Activated naive CD4-positive, alpha-beta T cell treated with anti-CD3 and anti-CD28 coated beads, Interleukin-2, amount 10 ng/mL, durations not matched to agents 7 days and 5 days (primary cell): Measurements from ENCODE around the gene KIF21A.
A peak's percentile ranks its signal among the peaks of the same experiment; 100 is the strongest.

ENCODE experiments used
- CTCF ChIA-PET: fragments of 350-600 bp; sonication (Branson Sonifier 250); formaldehyde crosslinking; loops from one replicate; lab custom pipeline; 2021; ENCODE audit warnings: antibody characterized with exemption; lab: Charles Lee
- DNase-seq: peaks from one replicate; pipeline ENCODE4 v3.0.0-alpha.2; 2020
- H3K27ac Mint-ChIP-seq: one replicate; pipeline ENCODE4 v1.8.0; 2021; ENCODE audit warnings: mild to moderate bottlenecking, moderate library complexity, mixed read lengths
- H3K27me3 Mint-ChIP-seq: one replicate; pipeline ENCODE4 v1.8.0; 2021; ENCODE audit warnings: mild to moderate bottlenecking, mixed read lengths
- H3K36me3 Mint-ChIP-seq: one replicate; pipeline ENCODE4 v1.8.0; 2021; ENCODE audit warnings: mixed read lengths
- H3K4me1 Mint-ChIP-seq: one replicate; pipeline ENCODE4 v1.8.0; 2021; ENCODE audit warnings: mixed read lengths
- H3K4me3 Mint-ChIP-seq: one replicate; pipeline ENCODE4 v1.8.0; 2021; ENCODE audit warnings: mild to moderate bottlenecking, moderate library complexity, mixed read lengths
- H3K9me3 Mint-ChIP-seq: one replicate; pipeline ENCODE4 v1.8.0; 2021; ENCODE audit warnings: mixed read lengths

KIF21A gene

DNA sequence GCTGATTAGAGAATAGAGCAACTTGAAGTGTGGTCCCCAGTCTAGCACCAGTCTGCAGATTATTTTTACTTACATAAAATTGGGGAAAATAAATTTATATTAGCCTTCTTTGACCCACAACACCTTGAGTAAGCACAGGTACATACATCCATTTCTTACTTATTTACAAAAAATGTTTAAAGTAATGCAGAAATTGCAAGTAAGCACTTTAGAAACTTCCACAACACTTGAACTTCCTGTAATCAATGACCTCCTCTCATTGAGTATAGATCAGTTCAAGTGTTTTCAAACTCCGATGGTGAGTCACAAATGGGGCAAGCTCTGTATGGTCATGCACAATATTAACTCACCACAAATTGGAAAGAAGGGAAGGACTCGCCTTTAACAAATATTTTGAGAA lies 83.3 kb downstream of the KIF21A start:
- Mint-ChIP-seq H3K9me3 (no peaks in the 10 kb centered on the region), H3K27ac (no peak overlapping the region), H3K27me3 (no peaks in the 10 kb centered on the region), H3K4me3 (no peak overlapping the region), H3K4me1 (peaks cover 3% of the 10 kb centered on the region), H3K36me3 (peaks cover 20% of the 10 kb centered on the region)
- no peak for DNase-seq
- CTCF ChIA-PET, result interaction anchor here (1.0 kb wide), 1 partner anchor 13 kb away, joined by 3 read pairs; no protein-coding TSS in a partner anchor

DNA sequence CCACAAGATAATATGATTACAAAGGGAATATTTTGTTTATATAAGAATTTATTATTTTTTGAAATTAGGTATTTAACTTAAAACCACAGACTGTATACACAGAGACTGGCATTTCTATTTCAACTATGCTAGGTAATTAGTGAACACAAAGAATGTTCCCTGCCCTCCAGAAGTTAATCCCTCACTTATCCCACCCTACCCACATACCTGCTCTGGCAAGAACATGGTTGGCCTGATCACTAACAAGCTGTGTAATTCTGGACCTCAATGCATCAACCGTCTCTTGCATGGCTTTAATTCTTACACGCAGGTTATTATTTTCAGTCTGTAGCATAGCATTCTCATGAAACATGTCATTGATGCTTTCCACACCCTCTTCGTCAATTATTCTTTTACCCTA lies 85.9 kb downstream of the KIF21A start:
- H3K9me3 Mint-ChIP-seq, result no peaks in the 10 kb centered on the region
- no peaks in the 10 kb centered on the region for H3K27me3 Mint-ChIP-seq
- H3K4me1 Mint-ChIP-seq, result peaks cover 3% of the 10 kb centered on the region
- CTCF ChIA-PET, result no interaction called here
- no peak overlapping the region for H3K27ac Mint-ChIP-seq
- no peak for DNase-seq
- no peak overlapping the region for H3K4me3 Mint-ChIP-seq
- peaks cover 16% of the 10 kb centered on the region for H3K36me3 Mint-ChIP-seq

DNA sequence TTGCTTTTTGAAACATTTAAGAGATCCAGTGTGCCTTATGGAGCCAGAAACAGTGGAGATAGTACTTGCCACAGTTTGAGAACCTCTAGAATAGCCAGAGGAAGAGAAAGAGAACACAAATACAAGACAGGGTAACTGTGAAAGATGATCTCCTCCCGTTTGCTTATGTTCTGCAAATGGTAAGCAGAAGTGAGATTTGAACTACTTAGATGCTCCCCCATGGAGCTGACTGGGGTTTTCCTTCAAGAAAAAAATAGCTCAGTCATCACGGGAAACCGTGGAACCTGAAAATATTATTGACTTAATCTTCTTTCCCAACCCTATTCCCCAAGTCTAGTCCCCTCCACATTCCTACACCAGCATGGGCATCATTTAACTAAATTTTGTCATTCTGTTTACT lies 87.1 kb downstream of the KIF21A start:
- Mint-ChIP-seq H3K4me3 (no peak overlapping the region), H3K27ac (no peak overlapping the region), H3K36me3 (peaks cover 10% of the 10 kb centered on the region), H3K4me1 (peaks cover 3% of the 10 kb centered on the region), H3K27me3 (no peaks in the 10 kb centered on the region), H3K9me3 (no peaks in the 10 kb centered on the region)
- CTCF ChIA-PET, result interaction anchor here (0.8 kb wide), 1 partner anchor 336 kb away, joined by 3 read pairs; no protein-coding TSS in a partner anchor
- no peak for DNase-seq

DNA sequence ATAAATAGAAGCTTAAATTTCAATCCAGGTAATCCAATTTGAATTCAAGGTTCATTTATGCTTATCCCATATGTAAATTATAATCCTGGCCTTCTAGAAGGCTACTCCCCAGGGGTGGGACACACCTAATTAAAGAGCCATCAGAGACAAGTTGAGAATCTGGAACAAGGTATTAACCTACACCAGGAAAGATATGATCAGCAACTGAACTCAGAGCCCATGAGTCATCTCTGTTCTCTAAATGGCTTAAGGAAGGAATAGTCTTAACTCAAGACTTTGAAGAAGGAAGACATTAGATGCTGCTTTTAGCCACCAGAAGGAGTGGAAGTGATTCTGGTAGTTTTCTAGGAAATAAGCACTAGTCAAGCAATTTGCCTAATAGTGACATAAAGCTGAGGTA lies 88.0 kb downstream of the KIF21A start:
- no peaks in the 10 kb centered on the region for H3K9me3 Mint-ChIP-seq
- DNase-seq, result no peak
- CTCF ChIA-PET, result interaction anchor here (0.8 kb wide), 1 partner anchor 337 kb away, joined by 3 read pairs; no protein-coding TSS in a partner anchor

DNA sequence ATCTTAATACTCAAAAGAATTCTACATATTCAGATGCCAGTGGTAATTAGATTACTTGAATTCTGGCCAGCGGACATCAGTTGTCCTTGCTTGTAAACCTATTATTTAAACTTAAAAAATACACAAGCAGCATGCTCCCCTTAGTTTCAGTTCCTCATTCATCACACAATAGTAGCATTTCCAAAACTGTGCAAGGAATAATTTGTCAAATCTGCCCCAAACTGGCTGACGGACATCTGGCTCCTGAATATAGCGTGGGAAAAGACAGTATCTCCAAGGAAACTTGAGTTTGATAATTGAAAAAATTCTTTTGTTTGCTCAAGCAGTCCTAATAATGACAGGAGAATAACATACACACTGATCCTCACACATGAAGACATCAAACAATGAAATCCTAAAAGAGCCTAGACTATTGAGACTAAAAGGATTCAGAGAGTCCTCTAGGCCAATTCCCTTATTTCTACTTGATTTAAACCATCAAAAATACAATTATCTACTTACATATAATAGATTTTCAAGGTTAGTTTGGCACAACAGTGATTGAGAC lies 90.4 kb downstream of the KIF21A start:
- H3K4me3 Mint-ChIP-seq, result no peak overlapping the region
- no peak overlapping the region for H3K27ac Mint-ChIP-seq
- CTCF ChIA-PET, result interaction anchor here (0.6 kb wide), 1 partner anchor 756 kb away, joined by 3 read pairs; no protein-coding TSS in a partner anchor
- peaks cover 16% of the 10 kb centered on the region for H3K36me3 Mint-ChIP-seq
- H3K27me3 Mint-ChIP-seq, result no peaks in the 10 kb centered on the region
- no peaks in the 10 kb centered on the region for H3K9me3 Mint-ChIP-seq
- H3K4me1 Mint-ChIP-seq, result peaks cover 3% of the 10 kb centered on the region
- no peak for DNase-seq

More for the DNA sequence above, 88.0 kb downstream of the KIF21A start:
- H3K4me1 Mint-ChIP-seq, result peaks cover 3% of the 10 kb centered on the region
- peak overlapping the region; percentile 17 for H3K27ac Mint-ChIP-seq
- H3K4me3 Mint-ChIP-seq, result no peak overlapping the region
- peaks cover 10% of the 10 kb centered on the region for H3K36me3 Mint-ChIP-seq
- H3K27me3 Mint-ChIP-seq, result no peaks in the 10 kb centered on the region

DNA sequence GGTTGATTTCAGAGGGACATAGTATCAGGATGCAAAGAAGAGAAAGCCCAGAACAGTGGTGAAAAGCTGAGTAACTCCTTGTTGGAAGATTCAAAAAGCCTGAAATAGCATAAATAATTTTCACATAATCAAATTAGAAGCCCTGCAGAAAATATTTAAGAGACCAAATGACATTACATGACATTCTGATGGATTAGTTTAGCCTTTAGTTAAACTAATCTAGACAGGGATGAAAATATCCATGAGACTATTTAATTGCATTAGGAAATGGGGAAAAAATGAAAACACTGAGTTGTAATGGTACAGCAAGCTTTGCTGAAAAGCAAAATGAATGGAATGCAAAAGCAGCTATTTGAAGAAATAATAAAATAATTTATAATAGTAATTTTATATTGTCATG lies 91.8 kb downstream of the KIF21A start:
- no peak overlapping the region for H3K27ac Mint-ChIP-seq
- no peak for DNase-seq
- peaks cover 16% of the 10 kb centered on the region for H3K36me3 Mint-ChIP-seq
- no peaks in the 10 kb centered on the region for H3K9me3 Mint-ChIP-seq
- no peaks in the 10 kb centered on the region for H3K27me3 Mint-ChIP-seq
- CTCF ChIA-PET, result no interaction called here
- H3K4me3 Mint-ChIP-seq, result no peak overlapping the region
- peaks cover 3% of the 10 kb centered on the region for H3K4me1 Mint-ChIP-seq

DNA sequence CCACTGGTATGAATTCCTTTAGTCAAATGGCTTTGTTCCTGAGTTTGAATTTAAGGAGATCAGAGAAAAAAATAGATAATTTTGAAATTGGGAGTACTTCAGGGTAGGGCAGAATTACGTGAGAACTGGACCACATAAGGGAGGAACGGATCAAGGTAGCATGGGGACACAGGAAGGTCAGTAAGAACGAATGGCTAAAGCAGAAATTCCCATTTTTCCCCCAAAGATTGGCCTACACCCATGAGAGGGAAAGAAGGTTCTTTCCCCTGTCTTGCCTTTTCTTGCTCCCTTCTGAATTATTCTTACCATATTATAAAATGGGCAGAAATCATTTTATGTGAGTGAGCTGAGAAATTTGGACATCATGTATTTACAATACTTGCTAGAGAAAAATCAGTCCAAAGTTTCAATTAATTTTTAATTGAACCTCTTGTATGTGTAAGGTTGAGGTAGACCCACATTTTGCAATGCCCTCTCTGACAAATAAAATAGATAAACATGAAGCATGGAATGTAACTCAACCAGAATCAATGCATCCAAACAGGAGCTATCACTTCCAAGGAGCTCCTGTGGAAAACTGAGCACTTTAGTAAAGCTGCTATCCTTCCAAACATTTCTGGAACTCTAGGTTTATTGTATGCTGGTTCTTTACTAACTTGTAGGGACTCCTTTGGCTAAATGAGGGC lies 93.8 kb downstream of the KIF21A start:
- H3K36me3 Mint-ChIP-seq, result peaks cover 7% of the 10 kb centered on the region
- CTCF ChIA-PET, result no interaction called here
- H3K27ac Mint-ChIP-seq, result no peak overlapping the region
- H3K4me3 Mint-ChIP-seq, result no peak overlapping the region
- DNase-seq, result no peak
- H3K4me1 Mint-ChIP-seq, result no peaks in the 10 kb centered on the region
- H3K27me3 Mint-ChIP-seq, result no peaks in the 10 kb centered on the region
- no peaks in the 10 kb centered on the region for H3K9me3 Mint-ChIP-seq

DNA sequence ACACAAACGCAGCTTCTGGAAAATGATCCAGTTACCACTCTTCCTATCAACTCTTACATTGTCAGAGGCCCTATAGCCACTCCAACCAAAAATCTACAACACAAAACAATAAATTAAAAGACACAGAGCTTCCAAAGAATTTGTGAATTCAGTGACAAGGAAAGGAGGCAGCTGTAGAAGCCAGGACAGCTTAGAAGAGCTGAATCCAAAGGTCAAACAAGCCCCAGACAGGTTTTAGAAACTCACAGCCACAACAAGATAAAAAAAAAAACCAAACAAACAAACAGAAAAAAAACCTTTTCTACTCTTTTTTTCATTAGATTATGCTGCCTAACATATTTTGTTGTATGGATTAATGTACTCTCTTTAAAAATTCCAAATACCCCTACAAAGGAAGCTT lies 94.4 kb downstream of the KIF21A start:
- H3K27ac Mint-ChIP-seq, result no peak overlapping the region
- peaks cover 7% of the 10 kb centered on the region for H3K36me3 Mint-ChIP-seq
- no peaks in the 10 kb centered on the region for H3K9me3 Mint-ChIP-seq
- H3K4me3 Mint-ChIP-seq, result no peak overlapping the region
- H3K27me3 Mint-ChIP-seq, result no peaks in the 10 kb centered on the region
- no peaks in the 10 kb centered on the region for H3K4me1 Mint-ChIP-seq
- no peak for DNase-seq
- CTCF ChIA-PET, result no interaction called here

DNA sequence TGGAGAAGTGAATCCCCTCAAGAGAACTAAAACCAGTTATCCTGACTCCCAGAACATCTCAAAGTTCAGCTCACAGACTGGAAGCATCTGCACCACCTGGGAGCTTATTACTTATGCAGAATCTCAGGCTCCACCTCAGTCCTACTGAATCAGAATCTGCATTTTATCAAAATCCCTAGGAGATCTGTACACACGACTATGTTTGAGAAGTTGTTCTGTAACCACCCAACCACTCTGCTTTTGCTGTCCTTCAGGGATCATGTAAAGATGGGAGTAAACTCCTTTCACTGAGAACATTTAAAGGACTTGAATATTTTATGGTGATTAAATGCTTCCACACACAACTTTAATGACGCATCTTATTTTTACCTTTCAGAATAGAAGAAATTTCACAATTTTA lies 98.0 kb downstream of the KIF21A start:
- no peak for DNase-seq
- Mint-ChIP-seq H3K36me3 (peaks cover 12% of the 10 kb centered on the region), H3K27ac (peak overlapping the region; percentile 7), H3K4me1 (no peaks in the 10 kb centered on the region), H3K27me3 (no peaks in the 10 kb centered on the region), H3K9me3 (no peaks in the 10 kb centered on the region), H3K4me3 (no peak overlapping the region)
- CTCF ChIA-PET, result no interaction called here

DNA sequence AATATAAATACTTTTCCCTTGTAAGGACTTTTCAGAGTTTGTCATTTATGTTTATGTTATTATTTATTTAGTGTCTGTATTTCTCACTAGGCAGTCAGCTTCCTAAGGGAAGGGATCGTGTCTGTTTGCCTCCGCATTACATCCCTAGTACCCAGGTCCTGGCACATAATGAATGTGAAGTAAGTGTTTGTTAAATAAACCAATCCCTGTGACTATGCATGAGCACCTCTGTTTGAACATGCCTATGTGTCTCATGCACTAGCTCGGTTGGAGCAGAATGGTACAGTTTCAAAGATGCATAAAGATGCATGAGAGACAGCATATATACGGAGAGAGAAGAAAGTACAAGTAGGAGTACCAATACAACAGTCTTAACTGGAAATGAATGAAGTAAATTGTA lies 99.3 kb downstream of the KIF21A start:
- H3K9me3 Mint-ChIP-seq, result no peaks in the 10 kb centered on the region
- DNase-seq, result no peak
- CTCF ChIA-PET, result no interaction called here
- H3K4me1 Mint-ChIP-seq, result no peaks in the 10 kb centered on the region
- H3K36me3 Mint-ChIP-seq, result peaks cover 11% of the 10 kb centered on the region
- H3K4me3 Mint-ChIP-seq, result no peak overlapping the region
- H3K27ac Mint-ChIP-seq, result no peak overlapping the region
- H3K27me3 Mint-ChIP-seq, result no peaks in the 10 kb centered on the region

DNA sequence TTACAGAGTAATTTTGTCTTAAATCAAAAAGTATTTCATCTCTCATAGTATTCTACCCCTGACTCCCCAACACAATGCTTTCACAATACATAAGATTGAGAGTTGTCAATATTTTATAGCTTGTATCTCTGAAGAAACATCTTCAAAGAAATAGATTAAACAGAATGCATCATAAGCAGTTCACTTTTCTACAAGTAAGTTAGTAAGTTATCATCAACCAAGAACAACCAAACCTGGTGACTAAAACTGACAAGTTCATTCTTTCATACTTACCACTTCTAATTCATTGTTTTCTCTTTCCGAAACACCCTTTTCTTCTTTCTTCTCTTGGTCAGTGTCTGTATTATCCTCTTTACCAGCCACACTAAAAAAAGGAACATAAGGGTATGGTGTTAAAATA lies 101.2 kb downstream of the KIF21A start:
- CTCF ChIA-PET, result interaction anchor here (0.6 kb wide), 1 partner anchor 143 kb away, joined by 3 read pairs; no protein-coding TSS in a partner anchor
- no peaks in the 10 kb centered on the region for H3K27me3 Mint-ChIP-seq
- no peak for DNase-seq
- H3K9me3 Mint-ChIP-seq, result no peaks in the 10 kb centered on the region
- no peaks in the 10 kb centered on the region for H3K4me1 Mint-ChIP-seq
- H3K27ac Mint-ChIP-seq, result no peak overlapping the region
- H3K36me3 Mint-ChIP-seq, result peaks cover 7% of the 10 kb centered on the region
- no peak overlapping the region for H3K4me3 Mint-ChIP-seq

DNA sequence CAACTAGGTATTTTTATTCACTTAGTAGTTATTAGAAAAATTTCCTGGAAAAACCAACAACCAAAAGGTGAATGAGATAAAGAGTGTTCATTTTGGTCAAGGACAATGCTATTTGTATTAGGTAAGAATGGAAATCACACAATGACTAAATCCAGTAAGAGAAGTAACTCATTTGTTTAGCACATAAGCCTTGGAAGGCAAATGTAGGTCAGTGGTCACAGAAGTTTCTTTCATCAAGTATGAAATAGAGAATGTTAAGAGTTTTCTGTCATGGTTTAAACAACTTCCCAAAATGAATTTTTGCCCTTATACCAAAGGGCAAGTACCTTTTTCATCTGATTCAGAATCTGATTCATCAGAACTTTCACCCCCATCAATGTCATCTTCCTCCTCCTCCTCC lies 101.7 kb downstream of the KIF21A start:
- CTCF ChIA-PET, result interaction anchor here (0.6 kb wide), 1 partner anchor 143 kb away, joined by 3 read pairs; no protein-coding TSS in a partner anchor
- H3K27ac Mint-ChIP-seq, result no peak overlapping the region

DNA sequence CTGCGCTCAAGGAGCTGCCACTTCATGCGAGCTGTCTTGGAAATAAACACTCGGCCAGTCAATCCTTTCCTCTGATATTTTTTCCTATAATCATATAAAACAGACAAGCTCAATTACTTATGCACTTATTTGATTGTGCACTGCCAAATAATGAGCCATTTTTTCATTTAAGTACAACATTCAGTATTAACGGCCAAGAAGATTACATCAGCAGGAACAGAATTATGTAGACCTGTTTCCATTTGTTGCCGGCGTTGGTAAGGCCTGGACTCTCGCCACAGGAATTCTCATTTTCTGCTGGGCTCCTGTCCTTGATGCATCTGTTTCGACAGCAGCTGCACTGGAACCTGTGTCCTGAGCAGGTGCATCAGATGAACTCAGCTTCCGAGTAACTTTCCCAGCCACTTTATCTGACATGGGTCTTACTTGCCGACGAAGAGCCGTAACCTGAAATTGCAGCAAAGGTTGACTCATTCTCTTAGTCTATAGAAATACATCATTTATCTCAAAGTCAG lies 110.2 kb downstream of the KIF21A start:
- CTCF ChIA-PET, result interaction anchor here (0.7 to 0.8 kb wide), 2 partner anchors 28 to 67 kb away, joined by 3 to 4 read pairs; no protein-coding TSS in a partner anchor
- Mint-ChIP-seq H3K4me3 (no peak overlapping the region), H3K27ac (no peak overlapping the region), H3K36me3 (peaks cover 26% of the 10 kb centered on the region), H3K9me3 (no peaks in the 10 kb centered on the region), H3K27me3 (no peaks in the 10 kb centered on the region), H3K4me1 (peaks cover 14% of the 10 kb centered on the region)
- no peak for DNase-seq

More for the DNA sequence above, 101.7 kb downstream of the KIF21A start:
- DNase-seq, result no peak
- Mint-ChIP-seq H3K4me3 (no peak overlapping the region), H3K4me1 (no peaks in the 10 kb centered on the region), H3K9me3 (no peaks in the 10 kb centered on the region), H3K27me3 (no peaks in the 10 kb centered on the region), H3K36me3 (peaks cover 7% of the 10 kb centered on the region)

DNA sequence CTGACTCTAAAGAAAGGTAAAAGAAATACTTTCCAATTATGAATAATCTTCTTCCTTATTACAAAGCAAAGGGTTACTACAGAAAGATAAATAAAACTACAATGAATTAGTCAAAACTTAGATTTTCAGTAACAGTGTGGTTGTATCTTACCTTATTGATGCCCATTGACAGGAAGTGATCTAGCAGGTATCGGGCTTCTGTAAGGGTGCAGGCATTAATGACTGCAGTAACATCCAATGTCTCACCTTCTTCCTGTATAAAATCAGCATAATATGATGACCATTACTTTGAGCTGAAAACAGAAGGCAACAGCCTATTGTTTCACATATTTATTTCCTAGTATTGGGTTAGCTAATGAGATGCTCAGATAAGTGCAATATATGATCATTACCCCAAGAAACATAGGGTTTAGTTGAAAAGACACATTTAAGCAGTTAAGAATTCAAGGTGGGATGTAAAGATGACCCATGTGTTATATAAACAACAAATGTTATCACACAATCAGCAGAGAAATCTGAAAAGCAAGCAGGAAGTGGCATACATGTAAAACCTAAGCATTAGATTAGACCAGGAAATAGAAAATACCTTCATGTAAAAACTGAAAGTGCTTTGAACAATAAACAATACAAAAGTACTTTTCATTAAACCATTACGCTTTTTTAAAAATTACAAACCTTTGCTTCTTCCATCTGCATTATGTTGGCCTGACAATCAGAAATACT lies 111.2 kb downstream of the KIF21A start:
- Mint-ChIP-seq H3K27me3 (no peaks in the 10 kb centered on the region), H3K27ac (peak overlapping the region; percentile 64), H3K4me3 (no peak overlapping the region), H3K4me1 (peaks cover 14% of the 10 kb centered on the region), H3K9me3 (no peaks in the 10 kb centered on the region), H3K36me3 (peaks cover 26% of the 10 kb centered on the region)
- no peak for DNase-seq
- CTCF ChIA-PET, result no interaction called here
